A549 (cell line): ENCODE results near the gene ZNF438. TPM values are rescaled to one million over a fixed set of nuclear protein-coding genes. Genes with fewer than 3 reads are reported as not detected.

Experiments
- ATAC-seq, 2 experiments: fragments of 200-7000 bp in 1 of 2; fragments of >200 bp in 1 of 2; cut with Nextera tagmentation in 1 of 2; cut with Tn5 transposase in 1 of 2; 3 replicates each; pipeline versions ENCODE4 v1.8.0 to v1.9.1; 2018 to 2020; ENCODE audit warnings: mild to moderate bottlenecking in 1 of 2, moderate library complexity in 1 of 2
- CTCF ChIA-PET: fragments of 300-600 bp; sonication (Branson Sonifier 250); formaldehyde crosslinking; extraction: SDS; loops from one replicate; lab custom pipeline; 2021; ENCODE audit warnings: antibody characterized with exemption, inconsistent platforms; lab: Yijun Ruan, JAX
- POLR2A ChIA-PET: fragments of 350-600 bp; formaldehyde crosslinking; extraction: SDS; loops from one replicate; lab custom pipeline; 2021; ENCODE audit warnings: antibody characterized with exemption, inconsistent platforms; lab: Yijun Ruan, JAX
- DNase-seq, 2 experiments: peaks; one replicate each; pipeline versions ENCODE4 v3.0.0 to v3.0.0-alpha.2; 2011 to 2016; ENCODE audit warnings: low read depth in 1 of 2, low spot score in 1 of 2
- FAIRE-seq: peaks from 2 replicates; lab custom pipeline; 2011; peaks lifted over from hg19 to GRCh38; lab: Jason Lieb, UNC
- H3K27ac ChIP-seq, 2 experiments: fragments of >200 bp; sonication (Bioruptor Twin); formaldehyde crosslinking; 3 replicates each; pipeline ENCODE4 v1.5.1; 2016 to 2017
- H3K4me1 ChIP-seq: fragments of >200 bp; sonication (Bioruptor Twin); formaldehyde crosslinking; 3 replicates; pipeline ENCODE4 v1.6.1; 2016
- H3K4me2 ChIP-seq: fragments of >200 bp; sonication (Bioruptor Twin); formaldehyde crosslinking; 3 replicates; pipeline ENCODE4 v1.6.1; 2016
- H3K4me3 ChIP-seq: fragments of >200 bp; sonication (Bioruptor Twin); formaldehyde crosslinking; 3 replicates; pipeline ENCODE4 v1.5.1; 2016
- H3K9me3 ChIP-seq: fragments of >200 bp; sonication (Bioruptor Twin); formaldehyde crosslinking; 3 replicates; pipeline ENCODE4 v1.6.1; 2016
- ATOH8 ChIP-seq: fragments of 250-450 bp; sonication (Bioruptor Pico); IDR thresholded peaks from 2 replicates; pipeline ENCODE4 v1.5.0; 2020; ENCODE audit warnings: low read depth, mild to moderate bottlenecking, moderate library complexity
- BHLHE40 ChIP-seq: IDR thresholded peaks from 2 replicates; pipeline ENCODE4 v1.6.1; 2012; ENCODE audit warnings: low read depth, low read length, inconsistent platforms
- CBX2 ChIP-seq: fragments of 200-600 bp; sonication (generic); IDR thresholded peaks from 2 replicates; pipeline ENCODE4 v1.6.1; 2016; ENCODE audit warnings: low read depth, mild to moderate bottlenecking, borderline replicate concordance
- ELK1 ChIP-seq: fragments of 150-350 bp; IDR thresholded peaks from 2 replicates; pipeline ENCODE4 v1.6.1; 2014; ENCODE audit warnings: low read depth, mild to moderate bottlenecking, low read length
- EP300 ChIP-seq, 2 experiments: fragments of >200 bp; sonication (Bioruptor Twin); formaldehyde crosslinking; IDR thresholded peaks; 2 replicates in 1 of 2; 3 replicates in 1 of 2; pipeline ENCODE4 v1.6.1; 2016 to 2017
- FOSB ChIP-seq: fragments of 250-450 bp; sonication (Bioruptor Pico); IDR thresholded peaks from 2 replicates; pipeline ENCODE4 v1.5.0; 2020; ENCODE audit warnings: mild to moderate bottlenecking, moderate library complexity
- GATA3 ChIP-seq: IDR thresholded peaks from 2 replicates; pipeline ENCODE4 v1.6.1; 2012; ENCODE audit warnings: borderline replicate concordance
- HDAC2 ChIP-seq: fragments of 200-600 bp; sonication (generic); IDR thresholded peaks from 2 replicates; pipeline ENCODE4 v1.6.1; 2016
- HEYL ChIP-seq: fragments of 250-450 bp; sonication (Bioruptor Pico); IDR thresholded peaks from 2 replicates; pipeline ENCODE4 v1.8.0; 2021; ENCODE audit warnings: mild to moderate bottlenecking, moderate library complexity
- HOXA7 ChIP-seq: fragments of 250-450 bp; sonication (Bioruptor Pico); IDR thresholded peaks from 2 replicates; pipeline ENCODE4 v1.5.0; 2020; ENCODE audit warnings: mild to moderate bottlenecking, moderate library complexity
- JUN ChIP-seq, 2 experiments: fragments of >200 bp; sonication (Bioruptor Twin); formaldehyde crosslinking; IDR thresholded peaks; 2 replicates in 1 of 2; 3 replicates in 1 of 2; pipeline ENCODE4 v1.6.1; 2016 to 2017
- JUNB ChIP-seq: fragments of >200 bp; sonication (Bioruptor Twin); formaldehyde crosslinking; IDR thresholded peaks from 2 replicates; pipeline ENCODE4 v1.6.1; 2016
- KDM1A ChIP-seq: fragments of 200-600 bp; sonication (generic); IDR thresholded peaks from 2 replicates; pipeline ENCODE4 v1.6.1; 2016; ENCODE audit warnings: low read depth, mild to moderate bottlenecking
- KDM5A ChIP-seq: fragments of 200-600 bp; sonication (generic); IDR thresholded peaks from 2 replicates; pipeline ENCODE4 v1.6.1; 2016; ENCODE audit warnings: antibody characterized with exemption, mild to moderate bottlenecking
- MAFK ChIP-seq: fragments of 450-650 bp; IDR thresholded peaks from 2 replicates; pipeline ENCODE4 v1.6.1; 2014; ENCODE audit not compliant: partially characterized antibody
- PBX3 ChIP-seq: IDR thresholded peaks from 2 replicates; pipeline ENCODE4 v1.6.1; 2012
- RARB ChIP-seq: fragments of 250-450 bp; sonication (Bioruptor Pico); IDR thresholded peaks from 2 replicates; pipeline ENCODE4 v1.8.0; 2021; ENCODE audit warnings: mild to moderate bottlenecking, moderate library complexity
- RFX5 ChIP-seq: fragments of 450-650 bp; IDR thresholded peaks from 2 replicates; pipeline ENCODE4 v1.7.1; 2014; ENCODE audit warnings: antibody characterized with exemption, mild to moderate bottlenecking, moderate library complexity
- SREBF2 ChIP-seq: fragments of 450-650 bp; IDR thresholded peaks from 2 replicates; pipeline ENCODE4 v1.6.1; 2014; ENCODE audit warnings: mild to moderate bottlenecking, moderate library complexity
- ZSCAN20 ChIP-seq: fragments of 250-450 bp; sonication (Bioruptor Pico); IDR thresholded peaks from 2 replicates; pipeline ENCODE4 v1.8.0; 2022; ENCODE audit warnings: mild to moderate bottlenecking, moderate library complexity
- WGBS: methylation state at CpG from one replicate; pipeline ENCODE4 v1.1.6; 2017; ENCODE audit errors: missing lambda C conversion rate; 5-methylcytosine and 5-hydroxymethylcytosine counted together
- polyA plus RNA-seq, 4 experiments: library from polyadenylated mRNA; depleted of rRNA in 3 of 4; stranded (reverse); fragments of >200 nt; fragmentation: RNase III in 1 of 4; extraction: RNeasy Plus Mini Kit Qiagen cat#74134 plus additional on column Dnase treatment in 1 of 4; gene quantifications; 2 replicates in 3 of 4; 3 replicates in 1 of 4; pipeline ENCODE4 v1.2.3, GENCODE V29; 2011 to 2017

Gene ZNF438
- polyA plus RNA-seq, 2 of the 4 experiments (the other 2 are of a cell fraction): 2.2 to 4.5 TPM

- POLR2A ChIA-PET: no interaction called here
- H3K4me2 ChIP-seq: no peak overlapping the region
- FAIRE-seq (no peak), ATAC-seq (no peak), DNase-seq (no peak)
- no peak overlapping the region for H3K4me3 ChIP-seq
- H3K9me3 ChIP-seq: no peaks in the 10 kb centered on the region
- H3K27ac ChIP-seq: no peak overlapping the region
- 70% methylated on average over 9 of the region's 9 CpGs for WGBS
- CTCF ChIA-PET: interaction anchor here (1.0 kb wide), 1 partner anchor 39 kb away, joined by 3 read pairs; no protein-coding TSS in a partner anchor
- no peaks in the 10 kb centered on the region for H3K4me1 ChIP-seq
- no peak for TF ChIP-seq ELK1
- TF ChIP-seq KDM5A: no peak
- no peak for TF ChIP-seq HEYL (CRISPR knock-in tag)
- TF ChIP-seq BHLHE40: no peak
- TF ChIP-seq GATA3: no peak
- no peak for TF ChIP-seq PBX3
- no peak for TF ChIP-seq FOSB (CRISPR knock-in tag)
- TF ChIP-seq ZSCAN20 (CRISPR knock-in tag): no peak
- TF ChIP-seq SREBF2: no peak
- TF ChIP-seq RARB (CRISPR knock-in tag): no peak
- no peak for TF ChIP-seq KDM1A
- TF ChIP-seq EP300 (IDR thresholded peaks at IDR 0.05): no peak
- TF ChIP-seq HDAC2: no peak
- TF ChIP-seq JUNB: no peak
- no peak for TF ChIP-seq JUN (IDR thresholded peaks at IDR 0.05)
- no peak for TF ChIP-seq CBX2
- no peak for TF ChIP-seq HOXA7 (CRISPR knock-in tag)
- TF ChIP-seq RFX5: no peak
These were observed 215.4 kb downstream of the ZNF438 start for GRCh38 chr10:30816159-30816819.

- Histone ChIP-seq H3K4me3 (no peak overlapping the region), H3K4me2 (no peak overlapping the region), H3K9me3 (no peaks in the 10 kb centered on the region), H3K27ac (no peak overlapping the region), H3K4me1 (no peaks in the 10 kb centered on the region)
- POLR2A ChIA-PET: no interaction called here
- WGBS: 50% methylated on average over 1 of the region's 1 CpG
- CTCF ChIA-PET: no interaction called here
- no peak for ATAC-seq
- TF ChIP-seq ATOH8 (CRISPR knock-in tag): no peak
- peak; percentile 66 for TF ChIP-seq MAFK
- FAIRE-seq: no peak
- DNase-seq: no peak
These were observed 217.7 kb downstream of the ZNF438 start for GRCh38 chr10:30813872-30814481.
